Measurements from ENCODE around the gene VLDLR.

Gene VLDLR

DNA sequence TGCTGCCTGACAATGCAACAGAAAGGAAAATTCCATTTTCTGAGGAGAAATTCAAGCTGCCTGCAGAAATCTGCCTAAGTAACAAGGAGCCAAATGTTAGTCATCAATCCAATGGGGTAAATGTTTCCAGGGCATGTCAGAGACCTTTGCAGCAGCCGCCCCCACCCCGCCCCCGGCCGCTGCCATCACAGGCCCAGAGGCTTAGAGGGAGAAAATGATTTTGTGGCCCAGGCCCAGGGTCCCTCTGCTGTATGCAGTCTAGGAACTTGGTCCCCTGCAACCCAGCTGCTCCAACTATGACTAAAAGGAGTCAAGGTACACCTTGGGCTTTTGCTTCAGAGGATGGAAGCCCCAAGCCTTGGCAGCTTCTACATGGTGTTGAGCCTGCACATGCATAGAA, 45.0 kb downstream of the VLDLR start:
- TF ChIP-seq, protein P1, sequence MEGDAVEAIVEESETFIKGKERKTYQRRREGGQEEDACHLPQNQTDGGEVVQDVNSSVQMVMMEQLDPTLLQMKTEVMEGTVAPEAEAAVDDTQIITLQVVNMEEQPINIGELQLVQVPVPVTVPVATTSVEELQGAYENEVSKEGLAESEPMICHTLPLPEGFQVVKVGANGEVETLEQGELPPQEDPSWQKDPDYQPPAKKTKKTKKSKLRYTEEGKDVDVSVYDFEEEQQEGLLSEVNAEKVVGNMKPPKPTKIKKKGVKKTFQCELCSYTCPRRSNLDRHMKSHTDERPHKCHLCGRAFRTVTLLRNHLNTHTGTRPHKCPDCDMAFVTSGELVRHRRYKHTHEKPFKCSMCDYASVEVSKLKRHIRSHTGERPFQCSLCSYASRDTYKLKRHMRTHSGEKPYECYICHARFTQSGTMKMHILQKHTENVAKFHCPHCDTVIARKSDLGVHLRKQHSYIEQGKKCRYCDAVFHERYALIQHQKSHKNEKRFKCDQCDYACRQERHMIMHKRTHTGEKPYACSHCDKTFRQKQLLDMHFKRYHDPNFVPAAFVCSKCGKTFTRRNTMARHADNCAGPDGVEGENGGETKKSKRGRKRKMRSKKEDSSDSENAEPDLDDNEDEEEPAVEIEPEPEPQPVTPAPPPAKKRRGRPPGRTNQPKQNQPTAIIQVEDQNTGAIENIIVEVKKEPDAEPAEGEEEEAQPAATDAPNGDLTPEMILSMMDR (IDR thresholded peaks at IDR 0.05) = no peak

DNA sequence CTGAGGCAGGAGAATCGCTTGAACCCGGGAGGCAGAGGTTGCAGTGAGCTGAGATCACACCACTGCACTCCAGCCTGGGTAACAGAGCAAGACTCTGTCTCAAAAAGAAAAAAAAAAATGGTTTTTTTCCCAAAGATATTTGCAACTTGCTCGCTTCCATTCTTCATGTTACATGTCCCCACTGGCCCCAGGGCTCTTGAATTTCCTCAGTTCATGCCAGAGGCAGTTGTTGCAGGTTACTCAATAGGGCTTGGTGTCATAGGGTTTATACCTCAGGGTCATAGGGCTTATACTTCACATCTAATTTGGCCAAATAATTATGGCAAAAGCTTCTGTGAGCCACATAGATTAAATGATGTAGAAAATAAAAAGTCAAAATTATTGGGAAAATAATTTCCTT, 51.6 kb downstream of the VLDLR start:
- TF ChIP-seq, protein P1 (IDR thresholded peaks at IDR 0.05) = no peak

- TF ChIP-seq, protein P1 (IDR thresholded peaks at IDR 0.05) = no peak
Measured at GRCh38 chr9:2674141-2674824, 52.7 kb downstream of the VLDLR start.

DNA sequence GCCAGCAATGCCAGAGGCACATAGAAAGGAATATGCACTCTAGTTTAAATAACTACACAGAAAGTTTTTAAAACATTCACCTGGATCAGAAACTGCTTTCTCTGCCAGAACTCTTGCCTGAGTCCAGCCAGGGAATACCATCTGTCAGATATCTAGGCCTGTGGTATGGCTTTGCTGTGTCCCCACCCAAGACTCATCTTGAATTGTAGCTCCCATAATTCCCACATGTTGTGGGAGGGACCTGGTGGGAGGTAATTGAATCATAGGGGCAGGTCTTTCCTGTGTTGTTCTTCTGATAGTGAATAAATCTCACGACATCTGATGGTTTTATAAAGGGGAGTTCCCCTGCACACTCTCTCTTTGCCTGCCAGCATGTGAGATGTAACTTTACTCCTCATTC, 54.2 kb downstream of the VLDLR start:
- TF ChIP-seq, protein P1 (IDR thresholded peaks at IDR 0.05) = no peak

- TF ChIP-seq, protein P1 (IDR thresholded peaks at IDR 0.05) = no peak
Measured at GRCh38 chr9:2676466-2676865, 54.9 kb downstream of the VLDLR start.

- TF ChIP-seq, protein P1 (IDR thresholded peaks at IDR 0.05) = no peak
Measured at GRCh38 chr9:2677915-2678889, 56.6 kb downstream of the VLDLR start.

DNA sequence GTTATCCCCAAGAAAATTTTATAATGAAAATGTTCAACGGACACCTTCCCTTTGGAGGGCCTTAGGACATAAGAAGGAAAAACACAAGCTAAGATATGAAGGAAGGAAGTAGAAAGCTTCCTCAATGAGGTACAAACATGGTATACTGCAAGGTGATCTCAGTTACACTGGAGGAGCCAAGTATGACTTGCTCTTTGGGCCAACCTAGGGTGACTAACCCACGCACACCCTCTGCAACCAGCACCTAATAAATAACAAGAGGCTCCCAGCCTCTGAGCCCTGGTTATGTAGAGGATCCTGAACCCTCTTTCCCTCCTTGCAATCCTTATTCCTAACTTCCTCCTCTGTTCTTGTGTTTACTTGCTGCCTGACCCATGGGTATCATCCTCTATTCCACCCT, 57.4 kb downstream of the VLDLR start:
- TF ChIP-seq, protein P1 (IDR thresholded peaks at IDR 0.05) = no peak
